HG03575 (cell line): ENCODE data around the gene ANXA6.

ENCODE experiments used
- ATAC-seq: cut with Tn5 transposase; IDR thresholded peaks from one replicate; pipeline ENCODE4 v1.9.1; 2021; ENCODE audit not compliant: unreplicated experiment, insufficient number of reproducible peaks, low FRiP score; ENCODE audit errors: extremely low read depth

Gene ANXA6

DNA sequence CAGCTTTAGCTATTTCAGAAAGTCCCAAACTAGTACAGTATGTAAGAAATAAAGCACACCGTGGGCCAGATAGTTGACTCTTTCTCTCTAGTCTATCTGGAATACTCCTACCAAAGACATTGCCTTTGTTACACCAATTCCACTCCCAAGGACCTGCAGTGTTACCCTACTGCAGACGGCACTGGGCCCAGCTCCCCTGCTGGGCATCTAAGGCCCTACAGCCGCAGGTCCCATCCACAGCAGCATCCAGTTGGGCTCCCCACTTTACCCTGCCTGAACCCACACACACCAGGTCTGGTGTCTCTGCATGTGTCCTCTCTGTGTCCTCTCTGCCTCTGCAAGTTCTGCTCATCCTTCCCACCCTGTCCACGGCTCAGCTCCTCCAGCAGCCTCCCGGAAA, 99.3 kb downstream of the ANXA6 start:
- ATAC-seq: no peak

DNA sequence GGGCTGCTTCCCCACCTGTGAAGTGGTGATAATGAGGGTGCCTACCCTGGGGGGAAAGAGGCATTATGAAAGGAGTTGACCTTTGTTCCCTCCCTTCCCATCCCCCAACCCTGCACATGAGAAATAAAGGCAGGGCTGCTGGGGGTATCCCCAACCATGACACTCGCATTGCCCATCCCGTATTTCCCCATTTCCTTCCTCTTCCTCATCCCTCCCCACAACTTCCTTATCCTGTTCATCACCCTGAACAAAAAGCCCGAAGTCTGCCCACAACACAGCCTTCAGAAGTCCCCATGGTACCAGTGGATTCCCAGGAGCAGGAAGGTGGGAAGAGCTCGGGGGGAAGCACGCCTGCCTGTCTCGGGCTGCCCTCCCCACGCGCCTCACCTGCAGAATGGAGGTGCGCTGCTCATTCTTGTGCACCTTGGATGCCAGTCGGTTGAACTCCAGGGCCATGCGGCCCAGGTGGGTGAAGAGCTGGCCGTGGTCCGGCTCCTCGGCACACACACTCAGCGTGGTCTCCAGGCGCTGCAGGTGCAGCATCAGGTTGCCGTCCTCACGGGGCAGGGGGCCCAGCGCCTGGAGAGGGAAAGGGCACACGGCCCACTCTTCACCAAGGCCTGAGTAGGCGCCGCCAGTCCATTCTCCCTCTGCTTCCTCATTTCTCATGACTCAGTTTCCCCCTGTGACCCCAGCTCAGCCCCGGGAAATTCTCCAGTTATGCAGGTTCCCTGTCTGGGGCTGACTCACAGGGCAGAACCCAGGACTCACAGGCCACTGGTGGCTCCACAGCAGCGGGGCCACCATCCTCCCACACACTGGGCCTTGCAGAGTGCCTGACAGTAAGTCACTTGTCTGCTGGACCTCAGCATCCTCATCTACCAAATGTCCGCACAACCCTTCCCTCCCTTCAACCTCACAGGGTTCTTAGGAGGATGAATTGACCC, 100.9 kb downstream of the ANXA6 start:
- no peak for ATAC-seq

DNA sequence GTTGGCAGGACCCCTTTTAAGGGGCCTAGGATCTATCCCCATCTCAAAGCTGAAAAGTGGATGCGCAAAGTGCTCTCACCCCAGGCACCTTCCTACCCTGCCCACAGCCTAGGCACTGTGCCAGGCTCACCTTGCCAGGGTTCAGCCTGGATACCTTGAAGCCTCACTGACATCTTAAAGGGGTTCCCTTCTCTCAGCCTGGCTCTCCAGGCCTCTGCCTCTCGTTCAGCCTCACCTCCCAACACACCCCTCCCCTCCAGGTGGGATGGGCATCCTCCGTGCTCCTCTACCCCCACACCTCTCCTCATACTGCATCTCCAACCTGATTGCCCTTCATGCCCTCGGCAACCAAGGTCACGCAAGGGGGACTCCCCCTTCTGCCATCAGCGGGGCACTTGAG, 102.2 kb downstream of the ANXA6 start:
- no peak for ATAC-seq

DNA sequence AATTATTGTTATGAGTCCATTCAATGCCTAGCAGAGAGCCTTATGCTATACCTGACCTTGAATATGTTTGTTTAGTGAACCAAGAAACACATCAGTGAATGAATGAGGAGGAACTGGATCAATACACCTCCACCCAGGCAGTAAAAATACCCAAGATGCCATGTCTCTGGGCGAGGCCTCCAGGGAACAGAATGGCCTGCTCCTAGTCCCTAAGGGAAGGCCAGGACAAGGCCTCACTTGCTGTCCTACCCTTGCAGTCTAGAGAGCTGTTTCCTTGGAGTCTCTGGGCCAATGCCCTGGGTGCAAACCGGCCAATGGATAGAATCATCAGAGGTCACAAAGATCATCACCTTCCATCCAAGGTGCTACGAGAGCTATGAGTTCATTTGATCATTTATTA, 102.9 kb downstream of the ANXA6 start:
- ATAC-seq: no peak

DNA sequence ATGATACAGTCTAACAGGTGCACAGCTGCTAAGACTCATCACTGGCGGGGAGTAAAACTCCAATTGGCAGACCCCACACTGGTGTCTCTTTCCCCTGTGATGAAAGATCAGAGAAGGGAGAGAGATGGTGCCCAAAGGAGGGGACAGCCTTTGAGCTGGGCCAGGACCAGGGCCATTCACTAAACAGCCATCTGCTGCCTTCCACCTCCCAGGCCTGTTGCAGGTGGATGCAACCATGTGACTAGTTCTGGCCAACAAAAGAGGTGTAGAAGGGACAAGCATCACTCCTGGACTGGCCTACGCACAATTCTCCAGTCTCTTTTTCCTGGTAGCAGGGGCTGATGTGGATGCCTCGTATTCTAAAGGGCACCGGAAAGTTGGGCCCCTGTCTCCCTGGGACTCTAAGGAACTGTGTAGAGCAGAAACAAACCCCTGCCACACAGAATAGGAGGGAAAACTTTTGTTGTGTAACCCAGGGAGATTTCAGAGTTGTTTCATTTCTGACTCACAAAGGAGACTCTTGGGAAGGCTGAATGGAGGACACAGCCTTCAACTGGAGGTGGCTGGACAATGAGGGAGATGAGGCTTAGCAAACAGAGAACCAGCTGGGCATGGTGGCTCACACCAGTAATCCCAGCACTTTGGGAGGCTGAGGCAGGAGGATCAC, 103.7 kb downstream of the ANXA6 start:
- no peak for ATAC-seq

DNA sequence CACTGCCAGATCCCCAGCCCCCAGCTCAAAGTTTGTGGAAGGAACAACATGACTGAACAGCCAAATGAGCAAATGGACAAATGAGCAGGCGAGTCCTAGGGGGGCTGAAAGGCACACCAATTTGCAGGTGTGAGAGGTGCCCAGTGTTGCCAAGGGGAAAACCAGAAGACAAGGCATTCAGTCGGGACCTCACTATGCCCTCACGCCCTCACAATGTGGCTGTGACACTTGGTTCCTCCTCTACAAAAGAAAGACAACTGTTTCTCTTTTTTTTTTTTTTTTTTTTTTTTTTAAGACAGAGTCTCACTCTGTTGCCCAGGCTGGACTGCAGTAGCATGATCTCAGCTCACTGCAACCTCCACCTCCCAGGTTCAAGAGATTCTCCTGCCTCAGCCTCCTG, 104.7 kb downstream of the ANXA6 start:
- ATAC-seq: no peak

DNA sequence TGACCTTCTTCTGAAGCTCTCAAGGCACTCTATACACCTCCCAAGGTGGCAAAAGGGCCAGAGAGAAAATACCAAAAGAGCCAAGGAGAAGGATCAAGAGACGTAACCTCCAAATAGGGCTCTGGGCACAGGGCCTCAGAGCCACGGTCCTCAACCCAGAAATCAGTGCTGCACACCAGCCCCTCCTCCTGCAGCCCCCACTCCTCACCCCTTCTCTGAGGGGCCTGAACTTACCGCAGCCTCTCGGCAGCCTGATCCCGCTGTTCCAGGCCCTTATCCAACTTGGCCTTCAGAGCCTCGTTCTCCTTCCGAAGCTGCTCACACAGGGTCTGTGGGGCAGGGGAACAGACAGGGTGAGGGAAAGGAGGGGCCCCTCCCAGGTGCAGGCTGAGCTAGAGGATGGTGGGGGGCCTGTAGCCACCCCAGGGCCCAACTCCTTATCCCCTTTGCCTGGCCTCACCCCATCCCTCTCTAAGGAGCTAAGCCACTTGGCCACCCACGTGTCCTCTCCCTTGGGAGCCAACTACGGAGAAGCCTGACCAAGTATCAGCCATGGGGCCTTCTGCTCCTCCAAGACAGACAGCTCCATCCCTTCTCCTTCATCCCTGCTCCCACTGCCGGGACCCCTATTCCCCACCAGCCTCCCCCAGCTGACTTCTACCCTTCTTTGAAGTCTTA, 105.5 kb downstream of the ANXA6 start:
- ATAC-seq: no peak

DNA sequence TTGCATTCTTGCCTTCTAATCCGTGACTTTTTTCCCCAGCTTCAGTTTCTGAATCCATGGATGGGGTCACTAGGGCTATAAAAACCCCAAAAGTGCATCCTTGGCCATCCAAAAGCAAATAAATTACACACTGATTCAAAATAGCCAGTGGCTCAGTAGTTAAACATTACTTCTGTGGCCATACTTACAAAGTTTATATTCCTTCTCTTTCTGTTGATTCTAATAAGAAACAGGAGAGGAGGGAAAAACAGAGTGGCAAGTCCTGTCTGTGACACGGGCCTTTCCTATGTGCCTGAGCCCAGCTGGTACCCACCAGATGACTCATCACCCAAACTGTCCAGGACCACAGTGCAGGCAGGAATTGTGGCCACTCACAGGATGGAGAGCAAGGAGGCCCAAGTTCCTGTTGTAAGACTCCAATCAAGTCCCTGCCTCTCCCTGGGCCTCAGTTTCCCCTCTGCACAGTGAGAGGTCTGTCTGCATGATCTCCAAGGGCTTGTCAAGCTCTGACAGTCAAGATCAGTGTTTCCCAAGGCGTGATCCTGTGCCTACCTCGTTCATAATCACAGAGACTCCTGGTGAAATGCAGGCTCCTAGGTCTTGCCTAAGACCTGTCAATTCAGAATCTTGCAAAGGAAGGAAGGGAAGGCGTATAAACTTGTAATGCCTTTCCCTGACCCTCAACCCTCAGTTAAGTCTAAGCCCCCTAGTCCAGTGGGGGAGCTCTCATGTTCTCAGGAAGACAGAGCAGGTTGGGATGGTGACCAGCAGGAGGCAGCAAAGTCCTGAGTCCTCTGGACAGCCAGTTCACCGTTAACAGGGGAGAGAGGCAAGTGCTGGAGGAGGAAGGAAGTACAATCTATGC, 106.3 kb downstream of the ANXA6 start:
- no peak for ATAC-seq
